Fibroblast of skin of left quadriceps (primary cell): ENCODE measurements around the gene POTEJ.
"Not testable (repeated sequence)": the region's sequence is repeated elsewhere in the genome, so short reads cannot be mapped to it uniquely, and the experiment has no call there.

Source experiments
- DNase-seq, 2 experiments: peaks; one replicate each; pipeline ENCODE4 v3.0.0-alpha.2; 2013; ENCODE audit warnings: low read depth in 2 of 2

Gene POTEJ

GRCh38 chr2:130601648-130602302 lies 9.5 kb upstream of the POTEJ start:
- DNase-seq: not testable (repeated sequence)

GRCh38 chr2:130608276-130609001 lies 2.8 kb upstream of the POTEJ start:
- not testable (repeated sequence) for DNase-seq

GRCh38 chr2:130609002-130609920 lies 2.0 kb upstream of the POTEJ start:
- DNase-seq: not testable (repeated sequence)

- DNase-seq: not testable (repeated sequence)
Measured at GRCh38 chr2:130610486-130610885, 754 bp upstream of the POTEJ start.

GRCh38 chr2:130628784-130629475 lies 17.7 kb downstream of the POTEJ start:
- DNase-seq: not testable (repeated sequence)

- not testable (repeated sequence) for DNase-seq
Measured at GRCh38 chr2:130638973-130639372, 27.7 kb downstream of the POTEJ start.

- DNase-seq: not testable (repeated sequence)
Measured at GRCh38 chr2:130641688-130642087, 30.4 kb downstream of the POTEJ start.

GRCh38 chr2:130649285-130649684 lies 38.0 kb downstream of the POTEJ start:
- not testable (repeated sequence) for DNase-seq

- not testable (repeated sequence) for DNase-seq
Measured at GRCh38 chr2:130664506-130664905, 53.3 kb downstream of the POTEJ start.

GRCh38 chr2:130665596-130665995 lies 54.4 kb downstream of the POTEJ start:
- not testable (repeated sequence) for DNase-seq

- DNase-seq: not testable (repeated sequence)
Measured at GRCh38 chr2:130667516-130667915, 56.3 kb downstream of the POTEJ start.

- not testable (repeated sequence) for DNase-seq
Measured at GRCh38 chr2:130670026-130670745, 58.9 kb downstream of the POTEJ start.

- not testable (repeated sequence) for DNase-seq
Measured at GRCh38 chr2:130692041-130692770, 81.0 kb downstream of the POTEJ start.

- not testable (repeated sequence) for DNase-seq
Measured at GRCh38 chr2:130693474-130693873, 82.2 kb downstream of the POTEJ start.

GRCh38 chr2:130703250-130703649 lies 92.0 kb downstream of the POTEJ start:
- DNase-seq: not testable (repeated sequence)
